H1 (cell line): ENCODE results near the gene CHAC1. TPM values are rescaled to one million over a fixed set of nuclear protein-coding genes. Genes with fewer than 3 reads are reported as not detected.

ENCODE experiments used
- CTCF ChIA-PET: fragments of 300-600 bp; sonication (Branson Sonifier 250); formaldehyde crosslinking; loops from one replicate; lab custom pipeline; 2021; ENCODE audit not compliant: partially characterized antibody; lab: Charles Lee
- POLR2A ChIA-PET: fragments of 300-600 bp; sonication (Branson Sonifier 250); formaldehyde crosslinking; loops from one replicate; lab custom pipeline; 2021; ENCODE audit warnings: inconsistent platforms; ENCODE audit not compliant: partially characterized antibody; lab: Charles Lee
- DNase-seq, 2 experiments: peaks; one replicate each; pipeline versions ENCODE4 v3.0.0 to v3.0.0-alpha.2; 2010 to 2022; ENCODE audit warnings: low spot score in 2 of 2, low read depth in 1 of 2, mixed read lengths in 1 of 2
- FAIRE-seq: peaks from 2 replicates; lab custom pipeline; 2011; peaks lifted over from hg19 to GRCh38; lab: Jason Lieb, UNC
- H2AFZ ChIP-seq: 2 replicates; pipeline ENCODE4 v1.8.1; 2012; ENCODE audit warnings: low read length, inconsistent platforms
- H2AK5ac ChIP-seq: 2 replicates; pipeline ENCODE4 v1.6.1; 2013; ENCODE audit warnings: low read depth, low read length
- H2BK120ac ChIP-seq: replicated peaks from 2 replicates; pipeline ENCODE3; 2013; ENCODE audit warnings: low read depth, low read length, inconsistent platforms
- H2BK12ac ChIP-seq: 2 replicates; pipeline ENCODE4 v1.6.1; 2013; ENCODE audit warnings: low read depth, low read length
- H2BK15ac ChIP-seq: 2 replicates; pipeline ENCODE4 v1.6.1; 2013; ENCODE audit warnings: low read length
- H2BK20ac ChIP-seq: 2 replicates; pipeline ENCODE4 v1.6.1; 2013; ENCODE audit warnings: low read length
- H2BK5ac ChIP-seq: 2 replicates; pipeline ENCODE4 v1.6.1; 2013; ENCODE audit warnings: low read depth, low read length
- H3K14ac ChIP-seq: 2 replicates; pipeline ENCODE4 v1.6.1; 2013; ENCODE audit warnings: inconsistent platforms; ENCODE audit not compliant: insufficient read length
- H3K18ac ChIP-seq: 2 replicates; pipeline ENCODE4 v1.6.1; 2013; ENCODE audit warnings: low read length; ENCODE audit errors: extremely low read depth
- H3K23ac ChIP-seq: 2 replicates; pipeline ENCODE4 v1.6.1; 2013; ENCODE audit warnings: inconsistent platforms; ENCODE audit not compliant: insufficient read length
- H3K23me2 ChIP-seq: 2 replicates; pipeline ENCODE4 v1.6.1; 2013; ENCODE audit warnings: low read depth, low read length
- H3K27ac ChIP-seq: 2 replicates; pipeline ENCODE4 v1.6.1; 2011; ENCODE audit warnings: low read depth, low read length, inconsistent platforms
- H3K27me3 ChIP-seq, 4 experiments: replicated peaks in 1 of 4; 1 replicate in 1 of 4; 2 replicates in 3 of 4; pipeline versions ENCODE4 v1.6.1 to v1.8.1; 2011 to 2013; ENCODE audit warnings: low read length in 3 of 4, mild to moderate bottlenecking in 3 of 4, inconsistent platforms in 2 of 4, mixed read lengths in 2 of 4, moderate library complexity in 1 of 4; ENCODE audit not compliant: control insufficient read depth in 3 of 4, insufficient read depth in 3 of 4; ENCODE audit errors: extremely low read depth in 1 of 4
- H3K36me3 ChIP-seq, 4 experiments: 2 replicates each; pipeline versions ENCODE4 v1.6.1 to v1.8.1; 2011 to 2013; ENCODE audit warnings: mild to moderate bottlenecking in 4 of 4, low read length in 3 of 4, moderate library complexity in 2 of 4, control low read depth in 1 of 4, inconsistent platforms in 1 of 4; ENCODE audit not compliant: insufficient read depth in 4 of 4, control insufficient read depth in 2 of 4
- H3K4ac ChIP-seq: replicated peaks from 2 replicates; pipeline ENCODE3; 2013; ENCODE audit warnings: low read length, low read depth, mixed read lengths, inconsistent platforms; ENCODE audit not compliant: insufficient read length
- H3K4me1 ChIP-seq, 4 experiments: replicated peaks in 1 of 4; 1 replicate in 1 of 4; 2 replicates in 3 of 4; pipeline versions ENCODE4 v1.6.1 to v1.8.1; 2011 to 2013; ENCODE audit warnings: low read length in 3 of 4, inconsistent platforms in 2 of 4, mixed read lengths in 1 of 4; ENCODE audit not compliant: insufficient read depth in 4 of 4, control insufficient read depth in 3 of 4
- H3K4me2 ChIP-seq, 2 experiments: 2 replicates each; pipeline versions ENCODE4 v1.6.1 to v1.8.1; 2011 to 2013; ENCODE audit warnings: low read depth in 2 of 2, low read length in 2 of 2, control low read depth in 1 of 2, inconsistent platforms in 1 of 2, mild to moderate bottlenecking in 1 of 2; ENCODE audit not compliant: insufficient read depth in 1 of 2
- H3K4me3 ChIP-seq, 4 experiments: fragments of 200-600, 300-600 bp in 1 of 4; sonication (generic), shearing (Covaris generic), sonication (Bioruptor Twin) in 1 of 4; 2 replicates each; pipeline versions ENCODE4 v1.5.1 to v1.8.1; 2011 to 2016; ENCODE audit warnings: low read length in 4 of 4, low read depth in 3 of 4, control low read depth in 2 of 4, inconsistent platforms in 2 of 4, mild to moderate bottlenecking in 2 of 4, mixed read lengths in 1 of 4, moderate library complexity in 1 of 4; ENCODE audit not compliant: insufficient read depth in 2 of 4; ENCODE audit errors: extremely low read depth in 1 of 4
- H3K56ac ChIP-seq: replicated peaks from 2 replicates; pipeline ENCODE3; 2013; ENCODE audit warnings: low read depth, mild to moderate bottlenecking, mixed read lengths, low read length, inconsistent platforms; ENCODE audit not compliant: insufficient read length
- H3K79me1 ChIP-seq: 2 replicates; pipeline ENCODE4 v1.6.1; 2013; ENCODE audit warnings: low read depth, low read length, control low read depth
- H3K79me2 ChIP-seq, 2 experiments: 2 replicates each; pipeline versions ENCODE4 v1.6.1 to v1.8.1; 2012 to 2013; ENCODE audit warnings: low read length in 2 of 2, mild to moderate bottlenecking in 2 of 2, inconsistent platforms in 1 of 2; ENCODE audit not compliant: insufficient read depth in 2 of 2, control insufficient read depth in 1 of 2
- H3K9ac ChIP-seq, 4 experiments: replicated peaks in 1 of 4; 1 replicate in 1 of 4; 2 replicates in 3 of 4; pipeline versions ENCODE4 v1.6.1 to v1.8.1; 2011 to 2013; ENCODE audit warnings: low read depth in 3 of 4, low read length in 3 of 4, control low read depth in 2 of 4, mild to moderate bottlenecking in 2 of 4, moderate library complexity in 2 of 4, inconsistent platforms in 1 of 4; ENCODE audit errors: extremely low read depth in 1 of 4
- H3K9me3 ChIP-seq, 2 experiments: 2 replicates each; pipeline versions ENCODE4 v1.6.1 to v1.8.1; 2012 to 2013; ENCODE audit warnings: mild to moderate bottlenecking in 2 of 2, moderate library complexity in 2 of 2, control low read depth in 1 of 2, inconsistent platforms in 1 of 2, low read depth in 1 of 2, low read length in 1 of 2, mixed read lengths in 1 of 2; ENCODE audit not compliant: insufficient read depth in 2 of 2
- H4K20me1 ChIP-seq, 2 experiments: replicated peaks in 1 of 2; 2 replicates each; pipeline versions ENCODE3 to v1.8.1; 2011 to 2013; ENCODE audit warnings: inconsistent platforms in 2 of 2, low read length in 2 of 2, mild to moderate bottlenecking in 1 of 2; ENCODE audit not compliant: insufficient read depth in 2 of 2, control insufficient read depth in 1 of 2
- H4K5ac ChIP-seq: 2 replicates; pipeline ENCODE4 v1.6.1; 2013; ENCODE audit warnings: low read length, low read depth, mixed read lengths, inconsistent platforms; ENCODE audit not compliant: insufficient read length
- H4K8ac ChIP-seq: 2 replicates; pipeline ENCODE4 v1.8.0; 2013; ENCODE audit warnings: mild to moderate bottlenecking, moderate library complexity, low read length, inconsistent platforms; ENCODE audit not compliant: insufficient read depth; ENCODE audit errors: extremely low read depth
- H4K91ac ChIP-seq: replicated peaks from 2 replicates; pipeline ENCODE3; 2013; ENCODE audit warnings: low read length, mixed read lengths, inconsistent platforms; ENCODE audit not compliant: insufficient read length
- RFX5 ChIP-seq: IDR thresholded peaks from 2 replicates; pipeline ENCODE4 v1.6.1; 2011; ENCODE audit warnings: low read depth, low read length, improper control_type of control experiment, borderline replicate concordance
- SAP30 ChIP-seq: fragments of 300-600 bp; sonication (generic); IDR thresholded peaks from 2 replicates; pipeline ENCODE4 v1.7.1; 2012; ENCODE audit warnings: low read length, moderate library complexity, mild to moderate bottlenecking, inconsistent platforms; ENCODE audit not compliant: insufficient read depth, insufficient replicate concordance
- SIX5 ChIP-seq: IDR thresholded peaks from 2 replicates; pipeline ENCODE4 v1.6.1; 2011; ENCODE audit warnings: mild to moderate bottlenecking, low read depth, low read length
- YY1 ChIP-seq: IDR thresholded peaks from 2 replicates; pipeline ENCODE4 v1.6.1; 2011; ENCODE audit warnings: low read depth, mild to moderate bottlenecking, low read length
- WGBS, 2 experiments: shearing (Covaris generic) in 1 of 2; methylation state at CpG; one replicate each; pipeline versions ENCODE4 v1.1.6 to v1.1.7; 2013 to 2015; ENCODE audit warnings: low lambda C conversion rate in 2 of 2, mixed read lengths in 2 of 2, inconsistent platforms in 1 of 2, low coverage in 1 of 2, missing lambda C conversion rate in 1 of 2; ENCODE audit not compliant: insufficient replicate concordance in 2 of 2, insufficient coverage in 1 of 2, insufficient read length in 1 of 2; ENCODE audit errors: extremely low coverage in 1 of 2, missing lambda C conversion rate in 1 of 2; 5-methylcytosine and 5-hydroxymethylcytosine counted together
- polyA plus RNA-seq, 7 experiments: library from polyadenylated mRNA; depleted of rRNA in 3 of 7; stranded (reverse) in 5 of 7; unstranded in 2 of 7; fragments of >200 nt in 5 of 7; fragments of 200-250 nt in 2 of 7; gene quantifications; 1 replicate in 5 of 7; 2 replicates in 1 of 7; 4 replicates in 1 of 7; pipeline versions ENCODE4 v1.2.1 to v1.2.3, GENCODE V29; 2011 to 2013; ENCODE audit warnings: missing spikeins in 2 of 7, mixed read lengths in 2 of 7
- total RNA-seq: library from RNA; stranded (reverse); fragmentation: NEBNext Ultra II Directional; extraction: Animal tissue kit (Norgen Biotek cat#: 25700); gene quantifications from 2 replicates; pipeline ENCODE4 v1.2.1, GENCODE V29; 2021

CHAC1 gene
- total and polyA plus RNA-seq, 2 of the 8 experiments (the other 6 are each of a cell fraction or from before 2014, with no cell fraction given): 34.3 to 159 TPM

DNA sequence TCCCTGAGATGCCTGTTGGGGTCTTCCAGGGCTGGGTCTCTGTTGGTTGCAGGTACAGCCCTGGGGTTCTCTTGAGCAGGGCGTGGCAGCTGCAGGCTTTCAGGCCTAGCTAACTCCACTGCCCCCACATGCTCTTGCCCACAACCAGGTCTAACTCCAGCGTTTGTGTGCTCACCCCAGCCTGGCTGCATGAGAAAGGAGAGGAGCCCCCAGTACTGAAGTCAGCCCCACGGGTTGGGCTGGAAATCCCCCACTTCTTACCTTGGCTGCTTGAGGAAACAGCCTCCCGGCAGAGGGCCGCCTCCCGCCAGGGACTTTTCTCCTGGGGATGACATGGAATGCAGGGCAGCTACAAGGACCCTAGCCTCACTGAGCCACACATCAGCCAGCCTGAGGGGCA lies 40.8 kb upstream of the CHAC1 start:
- Histone ChIP-seq H3K23me2 (peaks cover 4% of the 10 kb centered on the region; the same call in 1 of the 2 replicates), H3K14ac (no peak overlapping the region), H3K79me2 (no peaks in the 10 kb centered on the region), H2BK20ac (no peak overlapping the region), H4K8ac (no peak overlapping the region), H3K36me3 (no peaks in the 10 kb centered on the region), H2BK5ac (0 out of 2 replicates have a peak overlapping the region, but pooled peaks have one; percentile 8), H4K20me1 (no peaks in the 10 kb centered on the region), H3K9me3 (no peaks in the 10 kb centered on the region), H3K18ac (no peak overlapping the region), H3K9ac (no peak overlapping the region), H4K5ac (no peak overlapping the region), H3K4ac (no peak overlapping the region), H3K56ac (no peak overlapping the region), H3K4me2 (no peak overlapping the region), H3K79me1 (no peaks in the 10 kb centered on the region), H3K4me1 (peaks cover 0 to 27% (median 11%) of the 10 kb centered on the region in 4 experiments; a peak in 4 of 7 replicates), H2BK12ac (no peak overlapping the region)
- CTCF ChIA-PET: interaction anchor here (0.7 to 20.6 kb wide), 7 partner anchors 10 to 107 kb away, joined by 3 to 619 read pairs (median 11); partner anchors contain the start of gene DLL4
- POLR2A ChIA-PET: interaction anchor here (1.4 to 11.5 kb wide), 3 partner anchors 15 to 46 kb away, joined by 3 to 209 read pairs (median 105); partner anchors contain the start of genes CHAC1 and DLL4
- no peak for FAIRE-seq
- no peak for DNase-seq
- 72% methylated on average over 5 of the region's 6 CpGs; no CpG with 5 or more reads in 1 of the 2 experiments for WGBS, 2 experiments
- TF ChIP-seq SIX5 (no peak), YY1 (no peak), SAP30 (no peak), RFX5 (no peak)
- TF ChIP-seq, all 59 proteins: peak for 0
- Histone ChIP-seq H2BK15ac (0 out of 2 replicates have a peak overlapping the region, but pooled peaks have one; percentile 81), H3K23ac (no peak overlapping the region), H2AK5ac (no peak overlapping the region), H3K4me3 (no peak overlapping the region), H3K27ac (no peak overlapping the region), H3K27me3 (peaks cover 0 to 4% (median 0%) of the 10 kb centered on the region in 4 experiments; a peak in 2 of 7 replicates), H2AFZ (no peak overlapping the region), H2BK120ac (no peak overlapping the region), H4K91ac (no peak overlapping the region)
